Measurements from ENCODE around the gene SLC12A5.
"Not testable (repeated sequence)": the region's sequence is repeated elsewhere in the genome, so short reads cannot be mapped to it uniquely, and the experiment has no call there.

The SLC12A5 gene

DNA sequence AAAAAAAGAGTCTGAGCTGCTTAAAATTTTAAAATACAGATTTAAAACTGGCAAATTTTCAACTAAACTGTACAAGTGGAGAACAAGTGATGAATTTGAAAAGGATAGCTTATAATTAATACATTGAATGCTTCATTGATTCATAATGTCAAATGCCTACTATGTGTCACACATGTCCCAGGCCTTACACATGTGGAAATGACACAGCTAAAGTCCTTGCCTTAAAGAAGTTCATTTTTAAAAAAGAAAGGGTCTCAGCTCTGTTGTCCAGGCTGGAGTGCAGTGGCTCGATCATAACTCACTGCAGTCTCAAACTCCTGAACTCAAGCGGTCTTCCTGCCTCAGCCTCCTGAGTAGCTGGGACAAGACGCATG, 55.8 kb downstream of the SLC12A5 start:
- no peak for DNase-seq

GRCh38 chr20:46085179-46085851, 56.3 kb downstream of the SLC12A5 start:
- DNase-seq, result no peak

DNA sequence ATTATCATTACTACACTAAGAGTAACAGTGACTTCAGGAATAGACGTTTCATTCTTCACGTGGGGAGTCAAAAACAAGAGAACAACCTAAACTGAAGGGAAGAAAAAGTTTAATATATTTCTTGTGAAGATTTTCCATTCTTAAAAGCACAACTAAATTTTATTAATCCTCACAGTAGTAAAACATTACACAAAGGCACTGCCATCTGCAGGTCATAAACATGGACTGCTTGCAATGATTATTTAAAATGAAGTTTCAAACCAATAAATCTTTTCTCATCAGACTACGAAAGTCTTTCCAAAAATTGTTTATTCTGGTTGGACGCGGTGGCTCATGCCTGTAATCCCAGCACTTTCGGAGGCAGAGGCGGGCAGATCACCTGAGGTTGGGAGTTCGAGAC, 58.1 kb downstream of the SLC12A5 start:
- peak in 1 of 2 experiments; percentile 6 for DNase-seq

- no peak for DNase-seq
These were observed 59.6 kb downstream of the SLC12A5 start for GRCh38 chr20:46088409-46089166.

DNA sequence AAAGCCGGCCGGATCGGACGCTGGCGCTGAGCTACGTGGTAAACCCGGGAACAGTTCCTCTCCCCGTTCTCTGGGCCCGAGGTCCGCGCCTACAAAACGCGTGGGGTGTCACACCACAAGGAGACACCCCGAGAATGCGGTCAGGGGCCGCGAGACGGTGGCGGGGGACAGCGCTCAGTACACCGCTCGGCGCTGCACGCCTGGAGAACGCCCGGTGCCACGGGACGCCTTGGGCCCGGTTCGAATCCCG, 60.1 kb downstream of the SLC12A5 start:
- DNase-seq, result no peak

DNA sequence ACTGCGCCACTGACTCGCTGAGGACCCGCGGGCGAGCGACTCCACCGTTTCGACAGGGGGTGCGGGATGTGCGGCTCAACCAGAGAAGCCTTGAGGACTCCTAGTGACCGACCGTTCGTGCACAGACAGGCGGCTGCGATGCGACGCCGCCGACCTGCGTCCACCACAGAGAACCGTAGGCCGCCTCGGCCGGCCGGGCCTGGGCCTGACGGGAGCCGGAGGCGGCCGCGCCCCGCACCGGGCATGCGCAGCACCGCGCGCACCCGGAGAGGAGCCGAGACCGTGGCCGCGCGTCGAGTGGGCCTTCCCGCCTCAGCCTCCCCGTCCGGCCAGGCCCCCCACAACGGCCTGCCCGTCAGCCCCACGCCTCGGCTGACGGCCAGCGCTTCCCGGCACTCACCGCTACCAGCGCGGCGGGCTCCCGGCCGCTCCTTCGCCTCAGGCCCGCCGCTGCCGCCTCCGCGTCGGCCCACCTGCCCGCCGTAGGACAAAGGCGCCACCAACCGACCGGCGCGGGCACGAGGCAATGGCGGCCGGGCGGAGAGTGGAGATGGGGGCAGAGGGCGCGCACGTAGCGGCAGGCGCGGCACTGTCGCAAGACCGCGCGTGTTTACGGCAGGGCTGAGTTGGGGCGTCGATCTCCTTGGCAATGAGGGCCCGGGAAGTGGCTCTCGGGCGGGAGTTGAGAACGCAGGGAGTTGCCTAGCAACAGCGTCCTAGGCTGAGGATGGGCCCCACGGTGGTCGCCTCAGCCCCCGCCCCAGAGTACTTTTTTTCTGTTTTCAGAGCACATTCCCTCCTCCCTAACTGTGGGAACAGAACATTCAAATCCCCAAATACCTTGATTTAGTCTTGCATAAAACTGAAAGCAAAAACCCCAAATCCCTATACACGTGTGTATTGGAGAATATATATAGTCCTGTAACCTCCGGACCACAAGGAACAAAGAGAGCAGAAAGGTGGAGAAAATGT, 60.7 kb downstream of the SLC12A5 start, which contains the start of gene NCOA5:
NCOA5 (minus strand) TSS at position 546 of the 972 bp plus-strand sequence. CDS start 10,538 bp downstream, outside the sequence.
- DNase-seq, result peak; percentile 84 to 96

DNA sequence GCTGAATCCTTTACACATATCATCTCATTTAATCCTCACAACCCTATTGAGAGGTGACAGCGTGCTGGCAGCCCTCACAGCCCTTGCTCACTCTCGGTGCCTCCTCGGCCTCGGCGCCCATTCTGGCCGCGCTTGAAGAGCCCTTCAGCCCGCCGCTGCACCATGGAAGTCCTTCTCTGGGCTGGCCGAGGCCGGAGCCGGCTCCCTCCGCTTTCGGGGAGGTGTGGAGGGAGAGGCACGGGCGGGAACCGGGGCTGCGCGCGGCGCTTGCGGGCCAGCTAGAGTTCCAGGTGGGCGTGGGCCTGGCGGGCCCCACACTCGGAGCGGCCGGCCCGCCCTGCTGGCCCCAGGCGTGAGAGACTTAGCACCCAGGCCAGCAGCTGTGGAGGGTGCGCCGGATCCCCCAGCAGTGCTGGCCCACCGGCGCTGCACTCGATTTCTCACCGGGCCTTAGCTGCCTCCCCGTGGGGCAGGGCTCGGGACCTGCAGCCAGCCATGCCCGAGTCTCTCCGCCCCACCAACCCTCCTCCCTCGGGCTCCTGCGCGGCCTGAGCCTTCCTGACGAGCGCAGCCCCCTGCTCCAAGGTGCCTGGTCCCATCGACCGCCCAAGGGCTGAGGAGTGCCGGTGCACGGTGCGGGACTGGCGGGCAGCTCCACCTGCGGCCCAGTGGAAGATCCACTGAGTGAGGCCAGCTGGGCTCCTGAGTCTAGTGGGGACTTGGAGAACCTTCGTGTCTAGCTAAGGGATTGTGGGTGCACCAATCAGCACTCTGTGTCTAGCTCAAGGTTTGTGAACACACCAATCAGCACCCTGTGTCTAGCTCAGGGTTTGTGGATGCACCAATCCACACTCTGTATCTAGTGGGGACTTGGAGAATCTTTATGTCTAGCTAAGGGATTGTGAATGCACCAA, 62.9 kb downstream of the SLC12A5 start:
- not testable (repeated sequence) for DNase-seq

DNA sequence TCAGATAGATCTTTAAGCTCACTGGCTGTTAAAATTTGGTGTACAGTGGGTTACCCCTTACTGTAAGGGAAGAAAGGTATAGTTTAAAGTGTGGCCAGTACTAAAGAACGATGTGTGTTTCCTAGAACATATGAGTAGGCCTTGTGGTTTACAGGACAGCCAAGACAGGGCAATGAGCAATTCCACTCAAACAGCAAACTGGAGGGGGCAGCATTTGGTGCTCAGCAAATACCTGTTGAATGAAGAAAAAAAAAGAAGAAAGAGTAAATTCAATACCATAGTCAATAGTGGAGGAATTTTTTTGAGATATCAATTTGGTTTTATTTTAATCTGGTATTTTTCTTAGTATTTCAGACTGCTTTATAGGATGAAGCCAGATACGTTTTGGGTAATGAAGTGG, 64.5 kb downstream of the SLC12A5 start:
- DNase-seq, result no peak

- DNase-seq, result no peak
These were observed 70.7 kb downstream of the SLC12A5 start for GRCh38 chr20:46099491-46100287.

- DNase-seq, result not testable (repeated sequence)
These were observed 71.4 kb downstream of the SLC12A5 start for GRCh38 chr20:46100444-46100843.

- DNase-seq, result no peak
These were observed 72.0 kb downstream of the SLC12A5 start for GRCh38 chr20:46100988-46101387.

DNA sequence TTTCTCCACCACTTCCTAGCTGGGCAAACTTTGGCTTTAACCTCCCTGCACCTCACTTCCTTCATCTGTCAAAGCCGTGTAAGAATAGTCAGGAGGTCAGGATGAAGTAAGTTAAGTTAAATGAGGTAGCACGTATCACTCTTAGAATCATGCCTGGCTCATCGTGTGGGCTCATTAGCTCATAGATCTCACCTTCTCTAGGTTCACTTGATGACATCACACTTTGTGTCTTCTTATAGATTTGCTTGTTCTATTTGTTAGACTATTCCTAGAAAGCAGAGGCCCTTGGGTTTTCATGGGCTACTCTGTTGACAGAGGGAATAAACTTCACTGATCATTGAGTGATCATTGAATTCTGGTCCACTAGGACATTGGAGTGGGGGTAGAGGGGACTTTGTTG, 72.9 kb downstream of the SLC12A5 start:
- no peak for DNase-seq

DNA sequence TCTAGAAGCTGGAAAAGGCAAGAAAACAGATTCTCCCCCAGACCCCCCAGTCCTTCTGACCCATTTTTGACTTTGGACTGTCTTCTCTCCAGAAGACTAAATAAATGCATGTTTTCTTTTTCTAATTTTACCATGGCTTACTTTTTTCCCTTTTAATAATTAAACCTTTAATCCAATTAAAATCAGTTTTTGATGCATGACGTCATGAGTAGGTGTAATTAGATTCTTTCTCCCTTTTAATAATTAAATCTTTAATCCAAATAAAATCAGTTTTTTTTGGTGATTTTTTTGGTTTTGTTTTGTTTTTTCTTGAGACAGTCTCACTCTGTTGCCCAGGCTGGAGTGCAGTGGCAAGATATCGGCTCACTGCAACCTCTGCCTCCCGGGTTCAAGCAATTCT, 73.9 kb downstream of the SLC12A5 start:
- DNase-seq, result no peak

GRCh38 chr20:46104262-46104661, 75.2 kb downstream of the SLC12A5 start:
- no peak for DNase-seq

- no peak for DNase-seq
These were observed 78.0 kb downstream of the SLC12A5 start for GRCh38 chr20:46107061-46107460.

DNA sequence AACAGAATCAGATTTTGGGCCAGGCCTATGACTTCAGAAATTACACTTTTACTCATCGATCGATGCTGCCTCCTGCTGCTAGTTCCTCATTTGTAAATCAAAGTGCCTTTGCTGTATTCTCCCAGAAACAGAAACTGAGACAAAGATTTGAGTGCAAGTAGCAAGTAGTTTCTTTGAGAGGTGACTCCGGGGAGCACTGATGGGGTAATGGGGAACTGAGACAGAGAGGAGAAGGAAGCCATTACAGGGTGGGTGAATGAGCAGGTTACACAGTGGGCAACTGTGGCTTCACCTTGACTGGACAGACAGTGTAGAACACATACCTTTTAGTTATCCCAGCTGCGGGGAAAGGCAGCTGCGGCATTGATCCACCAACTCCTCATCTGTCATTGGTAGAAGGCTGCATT, 79.4 kb downstream of the SLC12A5 start:
- DNase-seq, result no peak

DNA sequence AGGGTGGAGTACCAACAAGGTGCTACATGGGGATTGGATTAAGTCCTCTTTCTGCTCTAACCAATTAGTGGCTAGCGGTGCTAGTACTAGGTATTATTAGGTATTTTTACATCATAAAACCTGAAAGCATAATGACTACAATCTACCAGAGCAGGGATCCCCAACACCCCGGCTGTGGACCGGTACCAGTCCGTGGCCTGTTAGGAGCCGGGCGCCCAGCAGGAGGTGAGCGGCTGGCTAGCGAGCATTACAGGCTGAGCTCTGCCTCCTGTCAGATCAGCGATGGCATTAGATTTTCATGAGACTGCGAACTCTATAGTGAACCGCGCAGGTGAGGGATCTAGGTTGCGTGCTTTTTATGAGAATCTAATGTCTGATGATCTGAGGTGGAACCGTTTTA, 80.0 kb downstream of the SLC12A5 start:
- no peak for DNase-seq

Data from NCI-H446 (cell line).